HAP-1 (cell line): Measurements from ENCODE around the gene FEM1A.
"Not testable (repeated sequence)": the region's sequence is repeated elsewhere in the genome, so short reads cannot be mapped to it uniquely, and the experiment has no call there.

Source experiments
- DNase-seq, 2 experiments: peaks; one replicate each; pipeline ENCODE4 v3.0.0-alpha.2; 2016 to 2020; ENCODE audit warnings: low spot score in 2 of 2
- H3K27me3 ChIP-seq: fragments of 250-450 bp; sonication (Bioruptor Pico); 2 replicates; pipeline ENCODE4 v1.5.1; 2020; ENCODE audit warnings: low read depth, mild to moderate bottlenecking, moderate library complexity
- H3K36me3 ChIP-seq: fragments of 250-450 bp; sonication (Bioruptor Pico); replicated peaks from 2 replicates; pipeline ENCODE4 v1.5.1; 2020; ENCODE audit warnings: mild to moderate bottlenecking
- H3K4me1 ChIP-seq: fragments of 250-450 bp; sonication (Bioruptor Pico); 2 replicates; pipeline ENCODE4 v1.5.1; 2020; ENCODE audit warnings: mild to moderate bottlenecking
- H3K4me3 ChIP-seq: fragments of 250-450 bp; sonication (Bioruptor Pico); 2 replicates; pipeline ENCODE4 v1.5.1; 2020; ENCODE audit warnings: mild to moderate bottlenecking, moderate library complexity
- H3K9me3 ChIP-seq: fragments of 250-450 bp; sonication (Bioruptor Pico); 2 replicates; pipeline ENCODE4 v1.5.1; 2020; ENCODE audit warnings: mild to moderate bottlenecking, moderate library complexity
- in situ Hi-C: fragments of 300-500 bp; cut with MboI; formaldehyde crosslinking; loops from 3 replicates; pipeline ENCODE4 v1.14.3; 2020; ENCODE audit warnings: low sequenced_read_pairs, inconsistent platforms, mixed read lengths

The FEM1A gene

DNA sequence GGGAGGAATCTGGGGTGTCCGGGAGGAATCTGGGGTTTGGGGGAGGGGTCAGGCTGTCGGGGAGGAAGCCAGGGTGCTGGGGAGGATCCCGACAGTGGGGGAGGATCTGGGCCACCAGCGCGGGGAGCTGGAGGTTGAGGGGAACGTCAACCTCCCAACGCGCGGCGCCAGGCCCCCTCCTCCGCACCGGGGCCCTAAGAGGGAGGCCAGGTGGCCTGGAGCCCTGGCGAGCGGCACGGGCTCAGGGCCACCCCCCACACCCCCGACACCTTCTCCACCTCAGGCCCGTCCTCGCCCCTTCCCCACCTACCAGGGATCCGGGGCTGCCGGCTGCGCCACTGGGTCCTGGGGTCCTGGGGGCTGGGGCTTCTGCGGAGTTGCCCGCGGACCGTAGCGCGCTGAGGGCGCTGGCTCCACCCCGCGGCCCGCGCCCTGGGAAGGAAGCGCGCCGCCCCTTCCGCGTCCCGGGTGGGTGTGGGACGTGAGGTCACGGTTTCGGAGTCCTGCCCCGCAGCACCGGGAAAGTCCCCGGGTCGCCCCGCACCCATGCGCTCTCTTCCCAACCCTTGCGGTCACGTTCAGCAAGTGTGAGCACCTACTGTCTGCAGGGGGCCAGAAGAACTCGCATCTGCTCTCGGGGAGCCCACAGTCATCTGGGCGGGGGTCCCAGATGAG, 39.9 kb downstream of the FEM1A start, which contains the start of gene TICAM1:
TSS of gene TICAM1 (minus strand) at position 409 of the 675 bp plus-strand sequence. CDS start 13,335 bp downstream, outside the sequence.
- peak in 1 of 2 experiments; percentile 62 for DNase-seq
- peaks cover 2% of the 10 kb centered on the region for H3K4me1 ChIP-seq
- no peaks in the 10 kb centered on the region for H3K9me3 ChIP-seq
- peak within 1 kb of the TSS; percentile 75 for H3K4me3 ChIP-seq
- H3K36me3 ChIP-seq, result no peaks in the 10 kb centered on the region
- in situ Hi-C loops, result no loop called here
- H3K27me3 ChIP-seq, result no peaks in the 10 kb centered on the region

DNA sequence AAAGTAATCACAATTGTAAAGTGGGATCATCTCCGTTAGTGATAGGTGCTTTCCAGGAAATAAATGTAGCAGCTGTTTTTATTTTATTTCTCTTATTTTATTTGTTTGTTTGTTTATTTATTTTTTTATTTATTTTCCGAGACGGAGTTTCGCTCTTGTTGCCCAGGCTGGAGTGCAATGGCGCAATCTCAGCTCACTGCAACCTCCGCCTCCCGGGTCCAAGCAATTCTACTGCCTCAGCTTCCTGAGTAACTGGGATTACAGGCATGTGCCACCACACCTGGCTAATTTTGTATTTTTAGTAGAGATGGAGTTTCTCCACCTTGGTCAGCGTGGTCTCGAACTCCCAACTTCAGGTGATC, 40.4 kb downstream of the FEM1A start:
- H3K4me1 ChIP-seq, H3K27me3 ChIP-seq, in situ Hi-C loops, H3K36me3 ChIP-seq, DNase-seq, H3K9me3 ChIP-seq: not testable (repeated sequence)
- peak overlapping the region; percentile 75 for H3K4me3 ChIP-seq

DNA sequence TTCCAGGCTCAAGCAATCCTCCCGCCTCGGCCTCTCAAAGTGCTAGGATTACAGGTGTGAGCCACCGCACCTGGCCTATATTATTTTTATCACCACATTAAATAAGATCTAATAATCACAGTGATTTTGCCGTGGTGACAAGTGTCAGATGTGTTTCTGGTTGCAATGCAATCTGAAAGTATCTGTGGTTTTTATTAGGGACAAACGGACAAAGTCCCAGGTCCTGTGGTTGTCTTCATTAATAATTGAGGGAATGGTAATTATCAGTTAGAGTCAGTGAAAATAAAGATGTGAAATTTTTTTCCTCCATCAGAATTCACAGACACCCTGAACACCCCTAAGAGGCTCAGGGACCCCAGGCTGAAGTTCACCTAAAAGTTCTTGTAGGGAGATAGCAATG, 41.2 kb downstream of the FEM1A start:
- no peaks in the 10 kb centered on the region for H3K27me3 ChIP-seq
- H3K36me3 ChIP-seq, result peaks cover 5% of the 10 kb centered on the region
- no peaks in the 10 kb centered on the region for H3K9me3 ChIP-seq
- in situ Hi-C loops, result no loop called here
- DNase-seq, result no peak
- peaks cover 2% of the 10 kb centered on the region for H3K4me1 ChIP-seq
- H3K4me3 ChIP-seq, result no peak overlapping the region

DNA sequence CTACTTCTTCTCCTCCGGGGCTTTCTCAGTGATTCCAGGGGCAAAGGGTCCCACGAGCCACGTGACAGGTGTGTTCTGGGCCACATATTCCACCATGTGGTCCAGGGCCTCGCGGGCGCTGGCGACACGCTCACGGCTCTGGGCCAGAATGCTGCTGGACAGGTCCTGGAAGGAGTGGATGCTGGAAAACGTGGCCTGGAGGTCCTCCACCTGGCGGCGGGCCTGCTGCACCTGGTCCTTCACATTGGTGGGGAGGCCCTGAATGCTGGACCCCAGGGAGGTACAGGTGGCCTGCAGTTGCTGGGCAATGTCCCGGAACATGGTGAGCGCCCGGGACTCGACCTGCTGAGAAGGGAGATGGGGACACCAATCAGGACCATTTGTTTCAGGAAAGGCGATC, 47.7 kb downstream of the FEM1A start:
- Histone ChIP-seq H3K4me3 (no peak overlapping the region), H3K27me3 (no peaks in the 10 kb centered on the region), H3K36me3 (peaks cover 26% of the 10 kb centered on the region), H3K4me1 (no peaks in the 10 kb centered on the region), H3K9me3 (no peaks in the 10 kb centered on the region)
- DNase-seq, result no peak
- in situ Hi-C loops, result no loop called here

DNA sequence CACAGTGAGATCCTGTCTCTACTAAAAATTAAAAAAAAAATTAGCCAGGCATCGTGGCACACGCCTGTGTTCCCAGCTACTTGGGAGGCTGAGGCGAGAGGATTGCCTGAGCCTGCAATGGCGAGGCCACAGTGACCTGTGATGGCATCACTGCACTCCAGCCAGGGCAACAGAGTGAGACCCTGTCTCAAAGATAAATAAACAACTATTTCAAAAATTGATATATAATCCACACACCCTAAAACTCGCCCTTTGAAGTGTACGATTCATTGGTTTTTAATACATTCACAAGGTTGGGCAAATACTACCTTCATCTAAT, 52.1 kb downstream of the FEM1A start:
- Histone ChIP-seq H3K36me3 (peaks cover 45% of the 10 kb centered on the region), H3K4me3 (no peak overlapping the region), H3K27me3 (no peaks in the 10 kb centered on the region), H3K4me1 (no peaks in the 10 kb centered on the region), H3K9me3 (no peaks in the 10 kb centered on the region)
- no peak for DNase-seq
- in situ Hi-C loops, result no loop called here

DNA sequence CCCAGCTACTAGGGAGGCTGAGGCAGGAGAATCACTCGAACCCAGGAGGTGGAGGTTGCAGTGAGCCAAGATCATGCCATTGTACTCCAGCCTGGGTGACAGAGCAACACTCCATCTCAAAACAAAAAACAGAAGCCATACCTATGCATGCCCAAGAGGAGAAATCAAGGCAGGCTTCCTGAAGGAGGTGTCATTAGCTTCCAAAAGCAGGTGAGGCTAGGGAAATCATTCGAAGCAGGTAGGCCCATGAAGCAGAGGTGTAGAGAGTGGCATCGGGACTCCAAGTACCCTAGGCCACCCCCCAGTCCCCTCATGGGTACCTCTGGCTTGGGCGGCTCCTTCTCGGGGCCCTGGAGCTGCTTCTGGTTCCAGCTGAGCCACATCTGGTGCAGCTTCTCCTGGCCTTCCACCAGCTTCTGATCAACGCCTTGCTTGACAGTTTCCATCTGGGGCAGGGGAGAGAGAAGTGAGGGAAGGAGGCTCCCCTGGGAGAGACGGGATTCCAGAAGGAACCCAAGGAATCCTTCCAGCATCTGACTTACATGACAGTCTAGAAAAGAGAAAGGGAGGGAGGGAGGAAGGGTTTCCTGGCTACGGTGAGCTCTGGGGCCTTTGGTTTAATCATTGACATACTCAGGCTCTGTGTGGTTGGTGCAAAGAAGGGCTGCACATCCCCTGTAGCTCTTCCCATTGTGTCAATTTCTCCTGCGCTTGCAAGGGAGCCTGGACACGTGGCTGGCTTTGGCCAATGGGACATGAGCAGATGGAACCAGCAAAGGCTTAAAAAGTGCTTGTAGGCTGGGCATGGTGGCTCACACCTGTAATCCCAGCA, 53.0 kb downstream of the FEM1A start:
- Histone ChIP-seq H3K9me3 (no peaks in the 10 kb centered on the region), H3K4me3 (no peak overlapping the region), H3K4me1 (no peaks in the 10 kb centered on the region), H3K27me3 (no peaks in the 10 kb centered on the region), H3K36me3 (peaks cover 41% of the 10 kb centered on the region)
- DNase-seq, result no peak
- in situ Hi-C loops, result no loop called here

DNA sequence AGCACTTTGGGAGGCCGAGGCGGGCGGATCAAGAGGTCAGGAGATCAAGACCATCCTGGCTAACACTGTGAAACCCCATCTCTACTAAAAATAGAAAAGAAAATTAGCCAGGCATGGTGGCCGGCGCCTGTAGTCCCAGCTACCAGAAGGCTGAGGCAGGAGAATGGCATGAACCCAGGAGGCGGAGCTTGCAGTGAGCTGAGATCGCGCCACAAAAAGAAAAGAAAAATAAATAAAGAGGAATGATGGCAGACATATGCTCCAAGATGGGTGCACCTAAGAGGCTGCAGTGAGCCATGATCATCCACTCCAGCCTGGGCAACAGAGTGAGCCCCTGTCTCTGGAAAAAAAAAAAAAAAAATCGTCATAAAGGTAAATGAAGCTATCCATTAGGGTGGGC, 54.4 kb downstream of the FEM1A start:
- peaks cover 43% of the 10 kb centered on the region for H3K36me3 ChIP-seq
- H3K4me1 ChIP-seq, H3K27me3 ChIP-seq, H3K9me3 ChIP-seq, in situ Hi-C loops, H3K4me3 ChIP-seq, DNase-seq: not testable (repeated sequence)

DNA sequence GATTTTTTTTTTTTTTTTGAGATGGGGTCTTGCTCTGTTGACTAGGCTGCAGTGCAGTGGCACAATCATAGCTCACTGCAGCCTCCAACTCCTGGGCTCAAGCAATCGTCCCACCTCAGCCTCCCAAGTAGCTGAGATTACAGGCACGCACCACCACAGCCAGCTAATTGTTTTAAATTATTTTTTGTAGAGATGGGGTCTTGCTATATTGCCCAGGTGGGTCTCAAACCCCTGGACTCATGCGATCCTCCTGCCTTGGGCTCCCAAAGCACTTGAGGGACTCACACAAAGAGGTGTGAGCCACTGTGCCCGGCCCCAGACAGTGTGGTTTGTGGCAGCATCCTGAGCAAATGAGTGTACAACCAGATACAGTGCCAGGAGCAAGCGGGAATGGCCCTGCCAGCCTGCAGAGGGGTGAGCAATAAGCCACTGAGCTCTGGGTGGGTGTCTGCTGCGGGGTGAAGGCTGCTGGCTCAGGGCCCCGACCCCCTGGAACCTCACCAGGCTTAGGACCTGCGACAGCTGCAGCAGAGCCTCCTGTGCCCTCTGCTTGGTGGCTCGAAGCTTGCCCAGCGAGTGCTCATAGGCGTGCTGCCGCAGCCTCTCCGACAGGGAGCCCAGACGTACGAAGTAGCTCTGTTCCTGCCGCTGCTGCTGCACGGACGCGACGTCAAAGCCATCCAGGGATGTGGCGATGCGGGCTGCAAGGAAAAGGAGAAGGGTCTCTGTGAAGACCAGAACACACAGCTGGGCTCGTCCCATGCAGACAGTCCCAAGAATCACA, 55.8 kb downstream of the FEM1A start:
- no peaks in the 10 kb centered on the region for H3K27me3 ChIP-seq
- no peaks in the 10 kb centered on the region for H3K4me1 ChIP-seq
- no peak overlapping the region for H3K4me3 ChIP-seq
- in situ Hi-C loops, result no loop called here
- DNase-seq, result no peak
- no peaks in the 10 kb centered on the region for H3K9me3 ChIP-seq
- H3K36me3 ChIP-seq, result peaks cover 49% of the 10 kb centered on the region

DNA sequence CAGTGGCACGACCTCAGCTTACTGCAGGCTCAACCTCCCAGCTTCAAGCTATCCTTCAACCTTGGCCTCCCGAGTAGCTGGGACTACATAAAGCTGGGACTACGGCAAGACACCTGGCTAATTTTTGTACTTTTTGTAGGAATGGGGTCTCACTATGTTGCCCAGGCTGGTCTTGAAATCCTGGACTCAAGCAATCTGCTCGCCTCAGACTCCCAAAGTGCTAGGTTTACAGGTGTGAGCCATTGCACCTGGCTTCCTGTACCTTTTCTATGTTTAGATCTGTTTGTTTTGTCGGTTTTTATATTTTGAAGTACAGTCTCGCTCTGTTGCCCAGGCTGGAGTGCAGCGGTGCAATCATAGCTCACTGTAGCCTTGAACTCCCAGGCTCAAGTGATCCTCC, 57.5 kb downstream of the FEM1A start:
- DNase-seq, result no peak
- Histone ChIP-seq H3K36me3 (peaks cover 43% of the 10 kb centered on the region), H3K27me3 (no peaks in the 10 kb centered on the region), H3K4me3 (no peak overlapping the region), H3K9me3 (no peaks in the 10 kb centered on the region), H3K4me1 (no peaks in the 10 kb centered on the region)
- in situ Hi-C loops, result no loop called here
